Loucy (cell line): ENCODE results near the gene B4GALT2.
A peak's percentile ranks its signal among the peaks of the same experiment; 100 is the strongest.

Source experiments
- H2AFZ ChIP-seq: fragments of 200-600 bp; sonication (generic); 2 replicates; pipeline ENCODE4 v1.6.0; 2016; ENCODE audit warnings: antibody characterized with exemption, mild to moderate bottlenecking, low read length, moderate library complexity
- H3F3A ChIP-seq: fragments of 200-600 bp; 2 replicates; pipeline ENCODE4 v1.6.0; 2016; ENCODE audit warnings: antibody characterized with exemption, low read depth, mild to moderate bottlenecking
- H3K27me3 ChIP-seq: fragments of 200-600 bp; sonication (generic); 2 replicates; pipeline ENCODE4 v1.6.1; 2014; ENCODE audit warnings: low read length, mild to moderate bottlenecking; ENCODE audit not compliant: insufficient read depth, poor library complexity, severe bottlenecking
- H3K36me3 ChIP-seq: fragments of 200-600 bp; sonication (generic); 2 replicates; pipeline ENCODE4 v1.6.1; 2016; ENCODE audit warnings: low read length; ENCODE audit not compliant: insufficient read depth
- H3K4me1 ChIP-seq: fragments of 200-600 bp; sonication (generic); 2 replicates; pipeline ENCODE4 v1.5.1; 2014; ENCODE audit warnings: low read length, mild to moderate bottlenecking; ENCODE audit not compliant: insufficient read depth, poor library complexity, severe bottlenecking
- H3K4me2 ChIP-seq: fragments of 200-600 bp; sonication (generic); 2 replicates; pipeline ENCODE4 v1.6.0; 2014; ENCODE audit warnings: antibody characterized with exemption, low read length, low read depth, mild to moderate bottlenecking; ENCODE audit not compliant: poor library complexity, severe bottlenecking
- H3K4me3 ChIP-seq: fragments of 200-600 bp; sonication (generic); 2 replicates; pipeline ENCODE4 v1.5.1; 2014; ENCODE audit warnings: low read length, mild to moderate bottlenecking, mixed read lengths; ENCODE audit not compliant: poor library complexity, severe bottlenecking
- H3K79me2 ChIP-seq: fragments of 200-600 bp; sonication (generic); 2 replicates; pipeline ENCODE4 v1.6.1; 2014; ENCODE audit warnings: low read length; ENCODE audit not compliant: insufficient read depth
- H3K9ac ChIP-seq: fragments of 200-600 bp; sonication (generic); 2 replicates; pipeline ENCODE4 v1.6.0; 2014; ENCODE audit warnings: mild to moderate bottlenecking, low read depth, low read length, moderate library complexity; ENCODE audit not compliant: poor library complexity, severe bottlenecking
- H3K9me2 ChIP-seq: fragments of 200-600 bp; sonication (generic); replicated peaks from 2 replicates; pipeline ENCODE4 v1.6.1; 2016; ENCODE audit warnings: low read depth, low read length, mixed read lengths
- H3K9me3 ChIP-seq: fragments of 200-600 bp; sonication (generic); 2 replicates; pipeline ENCODE4 v1.6.1; 2014; ENCODE audit warnings: mild to moderate bottlenecking, antibody characterized with exemption, low read length, low read depth; ENCODE audit not compliant: insufficient read depth
- H4K20me1 ChIP-seq: fragments of 200-600 bp; sonication (generic); 2 replicates; pipeline ENCODE4 v1.6.0; 2014; ENCODE audit warnings: antibody characterized with exemption, low read length, mild to moderate bottlenecking; ENCODE audit not compliant: insufficient read depth, poor library complexity, severe bottlenecking
- EZH2phosphoT487 ChIP-seq: fragments of 200-600 bp; IDR thresholded peaks from 2 replicates; pipeline ENCODE4 v1.6.1; 2018; ENCODE audit warnings: antibody characterized with exemption, mild to moderate bottlenecking, moderate library complexity, borderline replicate concordance
- TF ChIP-seq, protein P1 (sequence below): fragments of 200-600 bp; sonication (generic); conservative IDR thresholded peaks from 2 replicates; pipeline ENCODE4 v1.5.1; 2014; ENCODE audit warnings: mild to moderate bottlenecking, antibody characterized with exemption, low read length

The B4GALT2 gene

DNA sequence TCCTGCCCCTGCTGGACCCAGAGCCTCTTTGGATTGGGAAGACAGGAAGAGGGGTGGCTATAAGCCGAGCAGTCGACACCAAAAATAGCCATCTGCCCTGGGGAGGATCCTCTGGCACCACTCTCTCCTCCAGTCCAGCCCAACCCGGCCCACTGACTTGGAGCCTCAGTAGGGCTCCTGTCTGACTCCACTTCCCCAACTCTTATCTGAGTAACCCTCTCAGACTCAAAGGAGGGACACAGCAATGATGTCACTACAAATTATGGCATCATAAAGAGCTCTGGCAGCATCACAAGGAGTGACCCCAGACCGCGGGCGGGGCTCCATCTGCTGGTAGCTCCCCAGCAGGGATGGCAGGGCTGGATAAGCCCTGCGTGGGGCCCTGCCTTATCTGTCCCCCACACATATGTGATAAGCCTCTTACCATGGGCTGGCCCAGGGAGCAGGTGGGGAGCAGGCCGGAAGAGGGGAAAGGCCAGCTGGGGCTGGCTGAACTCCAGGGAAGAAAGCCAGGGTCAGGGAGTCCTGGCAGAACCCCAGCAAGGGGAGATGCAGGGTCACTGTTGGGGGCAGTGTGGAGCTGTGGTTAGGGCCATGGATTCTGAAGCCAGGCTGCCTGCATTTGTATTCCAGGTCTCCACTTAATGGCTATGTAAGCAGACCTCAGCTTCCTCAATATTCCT lies 56.9 kb downstream of the B4GALT2 start:
- no peak overlapping the region for H2AFZ ChIP-seq
- H3K4me1 ChIP-seq, result peaks cover 5% of the 10 kb centered on the region
- TF ChIP-seq EZH2phosphoT487, result no peak
- TF ChIP-seq, protein P1, sequence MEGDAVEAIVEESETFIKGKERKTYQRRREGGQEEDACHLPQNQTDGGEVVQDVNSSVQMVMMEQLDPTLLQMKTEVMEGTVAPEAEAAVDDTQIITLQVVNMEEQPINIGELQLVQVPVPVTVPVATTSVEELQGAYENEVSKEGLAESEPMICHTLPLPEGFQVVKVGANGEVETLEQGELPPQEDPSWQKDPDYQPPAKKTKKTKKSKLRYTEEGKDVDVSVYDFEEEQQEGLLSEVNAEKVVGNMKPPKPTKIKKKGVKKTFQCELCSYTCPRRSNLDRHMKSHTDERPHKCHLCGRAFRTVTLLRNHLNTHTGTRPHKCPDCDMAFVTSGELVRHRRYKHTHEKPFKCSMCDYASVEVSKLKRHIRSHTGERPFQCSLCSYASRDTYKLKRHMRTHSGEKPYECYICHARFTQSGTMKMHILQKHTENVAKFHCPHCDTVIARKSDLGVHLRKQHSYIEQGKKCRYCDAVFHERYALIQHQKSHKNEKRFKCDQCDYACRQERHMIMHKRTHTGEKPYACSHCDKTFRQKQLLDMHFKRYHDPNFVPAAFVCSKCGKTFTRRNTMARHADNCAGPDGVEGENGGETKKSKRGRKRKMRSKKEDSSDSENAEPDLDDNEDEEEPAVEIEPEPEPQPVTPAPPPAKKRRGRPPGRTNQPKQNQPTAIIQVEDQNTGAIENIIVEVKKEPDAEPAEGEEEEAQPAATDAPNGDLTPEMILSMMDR, result no peak
- no peaks in the 10 kb centered on the region for H3K36me3 ChIP-seq
- no peaks in the 10 kb centered on the region for H3F3A ChIP-seq
- H3K9me2 ChIP-seq, result no peaks in the 10 kb centered on the region
- no peaks in the 10 kb centered on the region for H3K9me3 ChIP-seq
- H3K79me2 ChIP-seq, result no peaks in the 10 kb centered on the region
- no peaks in the 10 kb centered on the region for H4K20me1 ChIP-seq
- no peaks in the 10 kb centered on the region for H3K27me3 ChIP-seq
- no peak overlapping the region for H3K4me3 ChIP-seq
- H3K9ac ChIP-seq, result no peak overlapping the region
- no peak overlapping the region for H3K4me2 ChIP-seq

DNA sequence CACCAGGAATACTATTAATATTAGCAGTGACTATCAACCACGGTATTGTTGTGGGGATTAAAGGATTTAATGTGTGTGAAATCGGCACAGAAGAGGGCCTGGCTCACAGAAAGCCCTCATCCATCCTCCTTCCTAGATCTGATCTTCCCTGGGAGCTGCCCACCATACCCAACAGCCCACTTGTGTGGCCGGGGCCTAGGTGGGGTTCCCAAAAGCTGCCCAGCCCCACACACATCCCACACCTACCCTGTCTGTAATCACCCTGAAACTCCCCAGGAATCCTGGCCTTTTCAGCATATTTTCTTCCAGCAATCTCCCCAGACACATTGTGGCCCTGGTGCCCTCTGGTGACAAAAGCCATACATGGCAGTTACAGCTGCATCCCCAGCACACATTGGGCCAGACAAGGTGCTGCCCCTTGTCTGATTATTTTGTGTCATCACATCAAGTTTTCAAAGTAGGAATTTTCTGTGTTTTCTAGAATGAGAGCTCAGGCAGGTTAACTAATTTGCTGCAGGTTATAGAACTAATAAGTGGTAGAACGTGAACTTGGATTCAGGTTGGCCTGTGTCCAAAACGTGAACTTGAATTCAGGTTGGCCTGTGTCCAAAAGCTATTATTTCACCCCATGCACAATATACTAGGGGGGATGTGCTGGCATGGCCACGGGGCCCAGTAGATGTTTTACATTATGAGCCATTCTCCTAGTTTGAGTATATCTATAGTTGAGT lies 57.6 kb downstream of the B4GALT2 start:
- no peak for TF ChIP-seq EZH2phosphoT487
- TF ChIP-seq, protein P1, result peak; percentile 88
- Histone ChIP-seq H3K4me3 (no peak overlapping the region), H3K4me2 (no peak overlapping the region), H3K27me3 (no peaks in the 10 kb centered on the region), H3F3A (no peaks in the 10 kb centered on the region), H3K9me3 (no peaks in the 10 kb centered on the region), H3K9me2 (no peaks in the 10 kb centered on the region), H3K4me1 (no peaks in the 10 kb centered on the region), H3K36me3 (no peaks in the 10 kb centered on the region), H4K20me1 (no peaks in the 10 kb centered on the region), H3K79me2 (no peaks in the 10 kb centered on the region), H3K9ac (no peak overlapping the region), H2AFZ (no peak overlapping the region)

DNA sequence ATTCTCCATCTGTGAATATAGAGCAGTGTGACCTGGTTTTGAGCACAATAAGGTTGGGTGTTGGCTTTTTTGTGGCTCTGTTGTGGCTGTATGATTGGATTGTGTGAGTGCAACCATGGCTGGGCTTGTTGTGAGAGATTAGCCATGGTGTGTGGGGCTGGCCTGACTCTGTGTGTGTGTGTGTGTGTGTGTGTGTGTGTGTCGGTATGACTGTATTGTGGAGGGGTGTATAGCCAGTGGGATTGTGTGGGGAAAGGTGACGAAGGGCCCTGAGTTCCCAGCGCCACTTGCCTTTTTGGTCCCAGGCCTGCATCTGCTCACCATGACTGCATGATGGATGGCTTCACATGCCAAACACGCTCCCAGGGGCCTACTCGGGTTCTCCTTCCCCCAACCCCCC lies 58.1 kb downstream of the B4GALT2 start:
- TF ChIP-seq, protein P1, result no peak
- no peak for TF ChIP-seq EZH2phosphoT487
- no peak overlapping the region for H3K4me2 ChIP-seq
- H3K27me3 ChIP-seq, result no peaks in the 10 kb centered on the region

More for the DNA sequence above, 58.1 kb downstream of the B4GALT2 start:
- Histone ChIP-seq H3K4me3 (no peak overlapping the region), H3K9ac (no peak overlapping the region), H3K9me2 (no peaks in the 10 kb centered on the region), H3K9me3 (no peaks in the 10 kb centered on the region), H2AFZ (no peak overlapping the region), H4K20me1 (no peaks in the 10 kb centered on the region), H3F3A (no peaks in the 10 kb centered on the region), H3K4me1 (no peaks in the 10 kb centered on the region), H3K36me3 (no peaks in the 10 kb centered on the region), H3K79me2 (no peaks in the 10 kb centered on the region)
